Panc1 (cell line): Measurements from ENCODE around the gene EGFLAM. TPM values are rescaled to one million over a fixed set of nuclear protein-coding genes. Genes with fewer than 3 reads are reported as not detected.

Experiments
- ATAC-seq: fragments of 200-7000 bp; cut with Tn5 transposase; 2 replicates; pipeline ENCODE4 v1.9.1; 2020; ENCODE audit warnings: mild to moderate bottlenecking, moderate library complexity
- BruUV-seq: library from RNA; stranded (reverse); fragments of 400-500 nt; replicated peaks from 2 replicates; lab custom pipeline; 2021; lab: Mats Ljungman, UMichigan
- CTCF ChIA-PET: fragments of 300-600 bp; sonication (Branson Sonifier 250); formaldehyde crosslinking; loops from one replicate; lab custom pipeline; 2022; ENCODE audit warnings: antibody characterized with exemption; lab: Charles Lee
- POLR2A ChIA-PET: fragments of 300-600 bp; sonication (Branson Sonifier 250); formaldehyde crosslinking; loops from one replicate; lab custom pipeline; 2022; ENCODE audit warnings: antibody characterized with exemption; lab: Charles Lee
- DNase-seq: peaks from one replicate; pipeline ENCODE4 v3.0.0-alpha.2; 2010; ENCODE audit warnings: low read depth, low spot score
- H3K27ac ChIP-seq: 2 replicates; pipeline ENCODE4 v1.5.1; 2011; ENCODE audit warnings: mild to moderate bottlenecking, low read length, inconsistent platforms
- H3K27me3 ChIP-seq: fragments of 200-500 bp; sonication (Bioruptor generic); 2 replicates; pipeline ENCODE4 v1.6.0; 2014; ENCODE audit warnings: low read length, inconsistent platforms; ENCODE audit not compliant: control insufficient read depth, insufficient read depth
- H3K36me3 ChIP-seq: fragments of 200-500 bp; sonication (Bioruptor generic); 2 replicates; pipeline ENCODE4 v1.5.1; 2014; ENCODE audit warnings: inconsistent platforms, mild to moderate bottlenecking, low read length, moderate library complexity; ENCODE audit not compliant: control insufficient read depth, insufficient read depth
- H3K4me1 ChIP-seq: 2 replicates; pipeline ENCODE4 v1.5.1; 2011; ENCODE audit warnings: inconsistent platforms, mild to moderate bottlenecking, low read length, moderate library complexity; ENCODE audit not compliant: control insufficient read depth, insufficient read depth
- H3K4me3 ChIP-seq, 2 experiments: 2 replicates each; pipeline ENCODE4 v1.5.1; 2011 to 2012; ENCODE audit warnings: low read depth in 2 of 2, low read length in 2 of 2, mild to moderate bottlenecking in 2 of 2, inconsistent platforms in 1 of 2, moderate library complexity in 1 of 2
- H3K9me3 ChIP-seq: fragments of 200-500 bp; sonication (Bioruptor generic); 2 replicates; pipeline ENCODE4 v1.5.1; 2014; ENCODE audit warnings: low read depth, mild to moderate bottlenecking, inconsistent platforms, low read length, moderate library complexity; ENCODE audit not compliant: control insufficient read depth, insufficient read depth
- POLR2AphosphoS5 ChIP-seq: IDR thresholded peaks from 2 replicates; pipeline ENCODE4 v1.6.1; 2012; ENCODE audit warnings: mild to moderate bottlenecking, low read depth, low read length, moderate library complexity
- REST ChIP-seq, 2 experiments: IDR thresholded peaks; 2 replicates each; pipeline ENCODE4 v1.6.1; 2011 to 2012; ENCODE audit warnings: low read depth in 2 of 2, control low read depth in 1 of 2, low read length in 1 of 2, mild to moderate bottlenecking in 1 of 2, moderate library complexity in 1 of 2; ENCODE audit not compliant: insufficient read depth in 1 of 2
- SIN3A ChIP-seq: IDR thresholded peaks from 2 replicates; pipeline ENCODE4 v1.6.1; 2012; ENCODE audit warnings: low read depth, mild to moderate bottlenecking, low read length, moderate library complexity, borderline replicate concordance; ENCODE audit not compliant: insufficient read depth
- TCF7L2 ChIP-seq: IDR thresholded peaks from 2 replicates; pipeline ENCODE4 v1.6.1; 2011; ENCODE audit warnings: mild to moderate bottlenecking, low read depth, low read length, inconsistent platforms
- in situ Hi-C: cut with HindIII; loops from 2 replicates; pipeline ENCODE4 v1.10.0; 2016; ENCODE audit warnings: low sequenced_read_pairs, low pct_unique_long_range_greater_than_20kb
- intact Hi-C: fragments of 100-400 bp; cut with micrococcal nuclease; formaldehyde crosslinking; loops from one replicate; pipeline ENCODE4 v1.10.0; 2022; ENCODE audit not compliant: unreplicated experiment
- total RNA-seq: library from RNA; stranded (reverse); gene quantifications from one replicate; pipeline ENCODE4 v1.2.1, GENCODE V29; 2021; ENCODE audit not compliant: unreplicated experiment
- TF ChIP-seq, protein P1 (sequence below): fragments of 450-650 bp; IDR thresholded peaks from 2 replicates; pipeline ENCODE4 v1.5.1; 2017; ENCODE audit warnings: mild to moderate bottlenecking

EGFLAM gene
- total RNA-seq, 1 experiment from 2014 or later = 14.8 TPM

GRCh38 chr5:38342261-38342660, 83.9 kb downstream of the EGFLAM start:
- ChIA-PET POLR2A (no interaction called here), CTCF (no interaction called here)
- in situ Hi-C loops = no loop called here
- TF ChIP-seq, protein P1, sequence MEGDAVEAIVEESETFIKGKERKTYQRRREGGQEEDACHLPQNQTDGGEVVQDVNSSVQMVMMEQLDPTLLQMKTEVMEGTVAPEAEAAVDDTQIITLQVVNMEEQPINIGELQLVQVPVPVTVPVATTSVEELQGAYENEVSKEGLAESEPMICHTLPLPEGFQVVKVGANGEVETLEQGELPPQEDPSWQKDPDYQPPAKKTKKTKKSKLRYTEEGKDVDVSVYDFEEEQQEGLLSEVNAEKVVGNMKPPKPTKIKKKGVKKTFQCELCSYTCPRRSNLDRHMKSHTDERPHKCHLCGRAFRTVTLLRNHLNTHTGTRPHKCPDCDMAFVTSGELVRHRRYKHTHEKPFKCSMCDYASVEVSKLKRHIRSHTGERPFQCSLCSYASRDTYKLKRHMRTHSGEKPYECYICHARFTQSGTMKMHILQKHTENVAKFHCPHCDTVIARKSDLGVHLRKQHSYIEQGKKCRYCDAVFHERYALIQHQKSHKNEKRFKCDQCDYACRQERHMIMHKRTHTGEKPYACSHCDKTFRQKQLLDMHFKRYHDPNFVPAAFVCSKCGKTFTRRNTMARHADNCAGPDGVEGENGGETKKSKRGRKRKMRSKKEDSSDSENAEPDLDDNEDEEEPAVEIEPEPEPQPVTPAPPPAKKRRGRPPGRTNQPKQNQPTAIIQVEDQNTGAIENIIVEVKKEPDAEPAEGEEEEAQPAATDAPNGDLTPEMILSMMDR = no peak
- TF ChIP-seq SIN3A = no peak
- no peak for TF ChIP-seq TCF7L2
- TF ChIP-seq POLR2AphosphoS5 = no peak
- ATAC-seq (no peak), DNase-seq (no peak)
- no peaks in the 10 kb centered on the region for H3K9me3 ChIP-seq
- no TSS peak for BruUV-seq
- H3K27ac ChIP-seq = no peak overlapping the region
- no peaks in the 10 kb centered on the region for H3K4me1 ChIP-seq
- intact Hi-C loops = no loop called here
- peaks cover 3% of the 10 kb centered on the region for H3K27me3 ChIP-seq
- H3K36me3 ChIP-seq = no peaks in the 10 kb centered on the region
- no peak overlapping the region for H3K4me3 ChIP-seq

DNA sequence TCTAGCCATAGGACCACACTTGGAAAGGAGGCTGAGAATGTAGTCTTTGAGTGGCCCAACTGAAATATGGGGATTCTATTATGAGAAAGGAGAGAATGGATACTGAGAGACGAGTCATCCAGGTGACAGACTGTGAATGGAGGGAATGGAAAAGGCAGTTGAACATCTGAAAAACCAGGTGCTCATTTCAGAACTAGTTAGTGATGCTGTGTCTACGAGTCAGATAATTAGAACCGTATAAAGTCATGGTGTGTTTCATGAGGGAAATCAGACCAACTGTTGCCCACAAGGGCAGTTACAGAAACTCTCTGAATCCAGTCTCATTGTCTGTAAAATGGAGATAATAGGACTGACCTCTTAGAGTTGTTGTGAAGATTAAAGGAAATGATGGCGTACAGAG, 86.5 kb downstream of the EGFLAM start:
- Histone ChIP-seq H3K4me3 (no peak overlapping the region), H3K27me3 (peaks cover 6% of the 10 kb centered on the region), H3K4me1 (no peaks in the 10 kb centered on the region), H3K36me3 (no peaks in the 10 kb centered on the region), H3K9me3 (no peaks in the 10 kb centered on the region), H3K27ac (no peak overlapping the region)
- no TSS peak for BruUV-seq
- intact Hi-C loops = no loop called here
- DNase-seq (no peak), ATAC-seq (no peak)
- in situ Hi-C loops = no loop called here
- POLR2A ChIA-PET = no interaction called here
- CTCF ChIA-PET = no interaction called here
- TF ChIP-seq SIN3A (no peak), TCF7L2 (no peak), REST (IDR thresholded peaks at IDR 0.05; ENCODE audit: insufficient read depth in 1 of 2, low read depth in 2 of 2, low read length in 1 of 2) (no peak), POLR2AphosphoS5 (no peak)
- TF ChIP-seq, protein P1 = no peak
